ENCODE results near the gene ADCY10. TPM values are rescaled to one million over a fixed set of nuclear protein-coding genes. Genes with fewer than 3 reads are reported as not detected.

Gene ADCY10
- total RNA-seq, 1 experiment from 2014 or later, result 0.20 TPM

DNA sequence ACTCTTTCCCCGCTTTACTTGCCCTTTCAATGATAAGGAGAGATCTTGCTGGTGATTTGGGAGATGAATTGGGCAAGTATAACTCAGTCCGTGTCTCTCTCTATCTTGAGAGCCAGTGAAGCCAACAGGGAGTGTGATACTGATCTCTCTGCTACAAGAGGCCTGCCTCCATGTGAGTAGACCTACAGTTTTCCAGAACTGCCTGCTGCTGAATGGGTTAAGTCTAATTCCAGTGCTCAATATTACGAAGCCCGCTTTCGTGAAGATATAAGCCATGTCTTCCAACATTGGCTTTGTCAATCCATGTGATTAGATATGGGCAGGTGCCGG, 92.6 kb downstream of the ADCY10 start:
- Mint-ChIP-seq H3K4me3 (no peak overlapping the region), H3K27me3 (ENCODE audit: low read depth) (0 out of 2 replicates have a peak, but pooled peaks cover 2% of the 10 kb centered on the region), H3K9me3 (peaks cover 0 to 3% of the 10 kb centered on the region in 2 experiments; a peak in 1 of 5 replicates), H3K27ac (no peak overlapping the region; a peak in 1 of 7 replicates), H3K4me1 (peaks cover 25% of the 10 kb centered on the region in 2 experiments), H3K36me3 (ENCODE audit: insufficient read depth in 1 of 3, low read depth in 3 of 3) (peaks cover 0 to 5% (median 1%) of the 10 kb centered on the region in 3 experiments; a peak in 1 of 7 replicates)
- no peak overlapping the region for H3K4ac ChIP-seq (ENCODE audit: low read depth, low read length)
- no peaks in the 10 kb centered on the region for H3K9me3 ChIP-seq (ENCODE audit: control insufficient read depth, low read depth, low read length)
- H2BK20ac ChIP-seq (ENCODE audit: low read depth, low read length, poor library complexity, severe bottlenecking), result no peak overlapping the region
- TF ChIP-seq, protein P1, sequence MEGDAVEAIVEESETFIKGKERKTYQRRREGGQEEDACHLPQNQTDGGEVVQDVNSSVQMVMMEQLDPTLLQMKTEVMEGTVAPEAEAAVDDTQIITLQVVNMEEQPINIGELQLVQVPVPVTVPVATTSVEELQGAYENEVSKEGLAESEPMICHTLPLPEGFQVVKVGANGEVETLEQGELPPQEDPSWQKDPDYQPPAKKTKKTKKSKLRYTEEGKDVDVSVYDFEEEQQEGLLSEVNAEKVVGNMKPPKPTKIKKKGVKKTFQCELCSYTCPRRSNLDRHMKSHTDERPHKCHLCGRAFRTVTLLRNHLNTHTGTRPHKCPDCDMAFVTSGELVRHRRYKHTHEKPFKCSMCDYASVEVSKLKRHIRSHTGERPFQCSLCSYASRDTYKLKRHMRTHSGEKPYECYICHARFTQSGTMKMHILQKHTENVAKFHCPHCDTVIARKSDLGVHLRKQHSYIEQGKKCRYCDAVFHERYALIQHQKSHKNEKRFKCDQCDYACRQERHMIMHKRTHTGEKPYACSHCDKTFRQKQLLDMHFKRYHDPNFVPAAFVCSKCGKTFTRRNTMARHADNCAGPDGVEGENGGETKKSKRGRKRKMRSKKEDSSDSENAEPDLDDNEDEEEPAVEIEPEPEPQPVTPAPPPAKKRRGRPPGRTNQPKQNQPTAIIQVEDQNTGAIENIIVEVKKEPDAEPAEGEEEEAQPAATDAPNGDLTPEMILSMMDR (conservative IDR thresholded peaks at IDR 0.05), result no peak
- peaks cover 6% of the 10 kb centered on the region; the same call in 1 of the 2 replicates for H3K4me1 ChIP-seq (ENCODE audit: insufficient read depth, low read length)
- no peak for DNase-seq
- H3K14ac ChIP-seq (ENCODE audit: insufficient read depth, low read length), result no peak overlapping the region
- WGBS (ENCODE audit: extremely low coverage, insufficient read length, low lambda C conversion rate), result no CpG with 5 or more reads among the region's 6 CpGs
- no peak overlapping the region for H2AK5ac ChIP-seq (ENCODE audit: insufficient read length, low read length)
- no peak overlapping the region for H2AFZ ChIP-seq (ENCODE audit: low read length)
- H2BK15ac ChIP-seq (ENCODE audit: low read depth, low read length), result no peak overlapping the region
- H3K23me2 ChIP-seq (ENCODE audit: insufficient read length, low read depth, low read length, poor library complexity, severe bottlenecking), result no peaks in the 10 kb centered on the region
- no peak overlapping the region for H3K9ac ChIP-seq (ENCODE audit: extremely low read depth, insufficient read length, low read length)
- H4K91ac ChIP-seq (ENCODE audit: insufficient read length, low read depth, low read length), result no peak overlapping the region
- H3K4me2 ChIP-seq (ENCODE audit: insufficient read depth, insufficient read length, low read length), result no peak overlapping the region
- no peak overlapping the region for H2BK120ac ChIP-seq (ENCODE audit: low read depth, low read length, poor library complexity, severe bottlenecking)
- H3K79me2 ChIP-seq (ENCODE audit: insufficient read depth, low read length), result no peaks in the 10 kb centered on the region
- no peaks in the 10 kb centered on the region for H3K79me1 ChIP-seq (ENCODE audit: insufficient read depth, low read depth, low read length, poor library complexity, severe bottlenecking)
- no peak overlapping the region for H2BK12ac ChIP-seq (ENCODE audit: insufficient read length, low read depth, low read length)
- H3K18ac ChIP-seq (ENCODE audit: insufficient read length, low read depth, low read length), result no peak overlapping the region
- no peak overlapping the region for H4K5ac ChIP-seq (ENCODE audit: insufficient read length, low read depth, low read length)
- H4K8ac ChIP-seq (replicated peaks; ENCODE audit: insufficient read length, low read depth, low read length), result no peak overlapping the region
- H4K20me1 ChIP-seq (ENCODE audit: control insufficient read depth, insufficient read depth, insufficient read length), result no peaks in the 10 kb centered on the region
- H3T11ph ChIP-seq (ENCODE audit: low read length), result no peak overlapping the region
- H3K56ac ChIP-seq (ENCODE audit: insufficient read length, low read depth, low read length), result no peak overlapping the region
- no peaks in the 10 kb centered on the region for H3K27me3 ChIP-seq (ENCODE audit: insufficient read depth, low read length)
- H2BK5ac ChIP-seq (ENCODE audit: insufficient read length, low read length), result no peak overlapping the region
- no peak overlapping the region for H3K23ac ChIP-seq (ENCODE audit: insufficient read length, low read depth, low read length)
- no peak overlapping the region for H3K27ac ChIP-seq (ENCODE audit: insufficient read length, low read depth, low read length)

Data from H9 (cell line).